Measurements from ENCODE around the gene OR52K2.

Gene OR52K2

GRCh38 chr11:4454021-4454420 lies 4.9 kb downstream of the OR52K2 start:
- no peak for TF ChIP-seq EGR1 (IDR thresholded peaks at IDR 0.05)
- TF ChIP-seq TAF1 (IDR thresholded peaks at IDR 0.05; ENCODE audit: low read depth): no peak
- TF ChIP-seq ZBTB7A (IDR thresholded peaks at IDR 0.05; ENCODE audit: low read depth): no peak
- TF ChIP-seq TEAD4 (IDR thresholded peaks at IDR 0.05): no peak
- TF ChIP-seq REST (IDR thresholded peaks at IDR 0.05; ENCODE audit: low read depth): no peak
- no peak for TF ChIP-seq USF1 (IDR thresholded peaks at IDR 0.05)
- TF ChIP-seq FOXM1 (IDR thresholded peaks at IDR 0.05; ENCODE audit: borderline replicate concordance, low read depth): no peak
- no peak for TF ChIP-seq CEBPB (IDR thresholded peaks at IDR 0.05)
- no peak for TF ChIP-seq EP300 (IDR thresholded peaks at IDR 0.05; ENCODE audit: borderline replicate concordance)
- TF ChIP-seq NFIC (IDR thresholded peaks at IDR 0.05): no peak
- no peak for TF ChIP-seq MAX (IDR thresholded peaks at IDR 0.05)
- TF ChIP-seq YY1 (IDR thresholded peaks at IDR 0.05; ENCODE audit: low read depth): no peak
- TF ChIP-seq TCF12 (IDR thresholded peaks at IDR 0.05; ENCODE audit: low read depth): no peak
- TF ChIP-seq CREB1 (IDR thresholded peaks at IDR 0.05; ENCODE audit: low read depth): no peak
- no peak for TF ChIP-seq RAD21 (IDR thresholded peaks at IDR 0.05; ENCODE audit: low read depth)

- TF ChIP-seq YY1 (IDR thresholded peaks at IDR 0.05; ENCODE audit: low read depth) (no peak), TAF1 (IDR thresholded peaks at IDR 0.05; ENCODE audit: low read depth) (no peak), USF1 (IDR thresholded peaks at IDR 0.05) (no peak), EP300 (IDR thresholded peaks at IDR 0.05; ENCODE audit: borderline replicate concordance) (no peak), FOXM1 (IDR thresholded peaks at IDR 0.05; ENCODE audit: borderline replicate concordance, low read depth) (no peak), MAX (IDR thresholded peaks at IDR 0.05) (no peak), ZBTB7A (IDR thresholded peaks at IDR 0.05; ENCODE audit: low read depth) (no peak), CEBPB (IDR thresholded peaks at IDR 0.05) (no peak), CREB1 (IDR thresholded peaks at IDR 0.05; ENCODE audit: low read depth) (no peak), TCF12 (IDR thresholded peaks at IDR 0.05; ENCODE audit: low read depth) (no peak), RAD21 (IDR thresholded peaks at IDR 0.05; ENCODE audit: low read depth) (no peak), EGR1 (IDR thresholded peaks at IDR 0.05) (no peak), NFIC (IDR thresholded peaks at IDR 0.05) (no peak), REST (IDR thresholded peaks at IDR 0.05; ENCODE audit: low read depth) (no peak), TEAD4 (IDR thresholded peaks at IDR 0.05) (no peak)
Observed at GRCh38 chr11:4455419-4455818, 6.3 kb downstream of the OR52K2 start.

GRCh38 chr11:4459500-4459899 lies 10.4 kb downstream of the OR52K2 start:
- no peak for TF ChIP-seq NFIC (IDR thresholded peaks at IDR 0.05)
- TF ChIP-seq EGR1 (IDR thresholded peaks at IDR 0.05): no peak
- TF ChIP-seq MAX (IDR thresholded peaks at IDR 0.05): no peak
- TF ChIP-seq EP300 (IDR thresholded peaks at IDR 0.05; ENCODE audit: borderline replicate concordance): no peak
- no peak for TF ChIP-seq ZBTB7A (IDR thresholded peaks at IDR 0.05; ENCODE audit: low read depth)
- TF ChIP-seq YY1 (IDR thresholded peaks at IDR 0.05; ENCODE audit: low read depth): no peak
- no peak for TF ChIP-seq USF1 (IDR thresholded peaks at IDR 0.05)
- TF ChIP-seq CEBPB (IDR thresholded peaks at IDR 0.05): no peak
- no peak for TF ChIP-seq TEAD4 (IDR thresholded peaks at IDR 0.05)
- TF ChIP-seq FOXM1 (IDR thresholded peaks at IDR 0.05; ENCODE audit: borderline replicate concordance, low read depth): no peak
- no peak for TF ChIP-seq CREB1 (IDR thresholded peaks at IDR 0.05; ENCODE audit: low read depth)
- no peak for TF ChIP-seq RAD21 (IDR thresholded peaks at IDR 0.05; ENCODE audit: low read depth)
- TF ChIP-seq TCF12 (IDR thresholded peaks at IDR 0.05; ENCODE audit: low read depth): no peak
- TF ChIP-seq TAF1 (IDR thresholded peaks at IDR 0.05; ENCODE audit: low read depth): no peak
- TF ChIP-seq REST (IDR thresholded peaks at IDR 0.05; ENCODE audit: low read depth): no peak

Data from Ishikawa (cell line).